GM18870 (cell line): ENCODE measurements around the gene RHO.

Experiments
- ATAC-seq: cut with Tn5 transposase; IDR thresholded peaks from one replicate; pipeline ENCODE4 v1.9.1; 2021; ENCODE audit warnings: moderate library complexity; ENCODE audit not compliant: unreplicated experiment

RHO gene

GRCh38 chr3:129575997-129576384 is 47.6 kb downstream of the RHO start:
- ATAC-seq = no peak

GRCh38 chr3:129576514-129577352 is 48.3 kb downstream of the RHO start:
- ATAC-seq = no peak

- ATAC-seq = no peak
Observed at GRCh38 chr3:129577366-129577765, 48.9 kb downstream of the RHO start.

- ATAC-seq = no peak
Observed at GRCh38 chr3:129577925-129578786, 49.7 kb downstream of the RHO start.

- no peak for ATAC-seq
Observed at GRCh38 chr3:129579991-129580390, 51.6 kb downstream of the RHO start.

GRCh38 chr3:129581623-129582022 is 53.2 kb downstream of the RHO start:
- no peak for ATAC-seq

GRCh38 chr3:129582799-129583198 is 54.4 kb downstream of the RHO start:
- no peak for ATAC-seq

GRCh38 chr3:129583289-129583688 is 54.9 kb downstream of the RHO start:
- no peak for ATAC-seq

GRCh38 chr3:129584631-129585030 is 56.2 kb downstream of the RHO start:
- ATAC-seq = no peak
